Panc1 (cell line): ENCODE measurements around the gene PPP1R9B. TPM values are rescaled to one million over a fixed set of nuclear protein-coding genes. Genes with fewer than 3 reads are reported as not detected.

Experiments used
- ATAC-seq: fragments of 200-7000 bp; cut with Tn5 transposase; 2 replicates; pipeline ENCODE4 v1.9.1; 2020; ENCODE audit warnings: mild to moderate bottlenecking, moderate library complexity
- BruUV-seq: library from RNA; stranded (reverse); fragments of 400-500 nt; replicated peaks from 2 replicates; lab custom pipeline; 2021; lab: Mats Ljungman, UMichigan
- CTCF ChIA-PET: fragments of 300-600 bp; sonication (Branson Sonifier 250); formaldehyde crosslinking; loops from one replicate; lab custom pipeline; 2022; ENCODE audit warnings: antibody characterized with exemption; lab: Charles Lee
- POLR2A ChIA-PET: fragments of 300-600 bp; sonication (Branson Sonifier 250); formaldehyde crosslinking; loops from one replicate; lab custom pipeline; 2022; ENCODE audit warnings: antibody characterized with exemption; lab: Charles Lee
- DNase-seq: peaks from one replicate; pipeline ENCODE4 v3.0.0-alpha.2; 2010; ENCODE audit warnings: low read depth, low spot score
- H3K27ac ChIP-seq: 2 replicates; pipeline ENCODE4 v1.5.1; 2011; ENCODE audit warnings: mild to moderate bottlenecking, low read length, inconsistent platforms
- H3K27me3 ChIP-seq: fragments of 200-500 bp; sonication (Bioruptor generic); 2 replicates; pipeline ENCODE4 v1.6.0; 2014; ENCODE audit warnings: low read length, inconsistent platforms; ENCODE audit not compliant: control insufficient read depth, insufficient read depth
- H3K36me3 ChIP-seq: fragments of 200-500 bp; sonication (Bioruptor generic); 2 replicates; pipeline ENCODE4 v1.5.1; 2014; ENCODE audit warnings: inconsistent platforms, mild to moderate bottlenecking, low read length, moderate library complexity; ENCODE audit not compliant: control insufficient read depth, insufficient read depth
- H3K4me1 ChIP-seq: 2 replicates; pipeline ENCODE4 v1.5.1; 2011; ENCODE audit warnings: inconsistent platforms, mild to moderate bottlenecking, low read length, moderate library complexity; ENCODE audit not compliant: control insufficient read depth, insufficient read depth
- H3K4me3 ChIP-seq, 2 experiments: 2 replicates each; pipeline ENCODE4 v1.5.1; 2011 to 2012; ENCODE audit warnings: low read depth in 2 of 2, low read length in 2 of 2, mild to moderate bottlenecking in 2 of 2, inconsistent platforms in 1 of 2, moderate library complexity in 1 of 2
- H3K9me3 ChIP-seq: fragments of 200-500 bp; sonication (Bioruptor generic); 2 replicates; pipeline ENCODE4 v1.5.1; 2014; ENCODE audit warnings: low read depth, mild to moderate bottlenecking, inconsistent platforms, low read length, moderate library complexity; ENCODE audit not compliant: control insufficient read depth, insufficient read depth
- POLR2AphosphoS5 ChIP-seq: IDR thresholded peaks from 2 replicates; pipeline ENCODE4 v1.6.1; 2012; ENCODE audit warnings: mild to moderate bottlenecking, low read depth, low read length, moderate library complexity
- SIN3A ChIP-seq: IDR thresholded peaks from 2 replicates; pipeline ENCODE4 v1.6.1; 2012; ENCODE audit warnings: low read depth, mild to moderate bottlenecking, low read length, moderate library complexity, borderline replicate concordance; ENCODE audit not compliant: insufficient read depth
- TCF7L2 ChIP-seq: IDR thresholded peaks from 2 replicates; pipeline ENCODE4 v1.6.1; 2011; ENCODE audit warnings: mild to moderate bottlenecking, low read depth, low read length, inconsistent platforms
- in situ Hi-C: cut with HindIII; loops from 2 replicates; pipeline ENCODE4 v1.10.0; 2016; ENCODE audit warnings: low sequenced_read_pairs, low pct_unique_long_range_greater_than_20kb
- intact Hi-C: fragments of 100-400 bp; cut with micrococcal nuclease; formaldehyde crosslinking; loops from one replicate; pipeline ENCODE4 v1.10.0; 2022; ENCODE audit not compliant: unreplicated experiment
- total RNA-seq: library from RNA; stranded (reverse); gene quantifications from one replicate; pipeline ENCODE4 v1.2.1, GENCODE V29; 2021; ENCODE audit not compliant: unreplicated experiment
- TF ChIP-seq, protein P1 (sequence below): fragments of 450-650 bp; IDR thresholded peaks from 2 replicates; pipeline ENCODE4 v1.5.1; 2017; ENCODE audit warnings: mild to moderate bottlenecking
- TF ChIP-seq, protein P2 (sequence below), 2 experiments: IDR thresholded peaks; 2 replicates each; pipeline ENCODE4 v1.6.1; 2011 to 2012; ENCODE audit warnings: low read depth in 2 of 2, control low read depth in 1 of 2, low read length in 1 of 2, mild to moderate bottlenecking in 1 of 2, moderate library complexity in 1 of 2; ENCODE audit not compliant: insufficient read depth in 1 of 2

The PPP1R9B gene
- total RNA-seq, 1 experiment from 2014 or later = 114 TPM

DNA sequence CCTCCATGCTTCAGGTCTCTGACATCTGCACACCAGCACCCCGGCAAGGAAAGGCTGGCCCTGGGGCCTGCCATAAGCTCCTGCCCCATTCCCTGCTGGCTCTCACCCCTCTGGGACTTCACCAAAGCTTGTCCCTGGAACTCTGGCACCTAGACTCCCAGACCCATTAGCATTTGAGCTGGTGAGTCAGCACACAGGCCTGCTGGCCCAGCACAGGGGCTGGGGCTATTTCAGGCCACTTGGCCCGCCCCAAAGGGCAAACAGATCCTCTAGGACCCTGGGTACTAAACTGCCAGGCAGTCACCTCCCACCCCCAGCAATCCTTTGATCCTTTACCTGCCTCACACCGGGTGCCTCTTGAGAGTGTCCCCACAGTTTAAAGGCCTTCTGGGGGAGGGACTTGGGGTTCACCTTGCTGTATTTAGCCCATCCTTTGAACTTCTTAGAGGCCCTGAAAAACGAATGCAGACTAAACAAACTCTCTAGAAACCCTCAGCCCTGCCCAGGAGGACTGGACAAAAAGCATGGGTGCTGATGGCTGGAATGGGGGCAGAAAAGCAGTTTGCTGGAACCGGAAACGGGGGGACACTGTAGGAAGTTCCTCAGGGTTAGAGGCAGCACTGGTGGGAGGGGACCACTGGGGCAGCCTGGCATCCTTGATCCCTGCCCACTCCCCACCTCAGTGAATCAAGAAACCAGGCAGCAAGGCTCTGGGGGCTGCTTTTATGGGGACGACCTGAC is 17.3 kb downstream of the PPP1R9B start:
- no peaks in the 10 kb centered on the region for H3K9me3 ChIP-seq
- H3K4me3 ChIP-seq = no peak overlapping the region
- POLR2A ChIA-PET = interaction anchor here (0.5 to 1.1 kb wide), 5 partner anchors 8 to 69 kb away, joined by 3 to 7 read pairs (median 3); no protein-coding TSS in a partner anchor
- DNase-seq = no peak
- peaks cover 1% of the 10 kb centered on the region; the same call in 1 of the 2 replicates for H3K36me3 ChIP-seq
- CTCF ChIA-PET = interaction anchor here (0.6 to 1.1 kb wide), 2 partner anchors 22 to 39 kb away, joined by 4 to 5 read pairs; no protein-coding TSS in a partner anchor
- peak; percentile 33 for TF ChIP-seq POLR2AphosphoS5
- peak; percentile 63 for TF ChIP-seq TCF7L2
- TF ChIP-seq, protein P1, sequence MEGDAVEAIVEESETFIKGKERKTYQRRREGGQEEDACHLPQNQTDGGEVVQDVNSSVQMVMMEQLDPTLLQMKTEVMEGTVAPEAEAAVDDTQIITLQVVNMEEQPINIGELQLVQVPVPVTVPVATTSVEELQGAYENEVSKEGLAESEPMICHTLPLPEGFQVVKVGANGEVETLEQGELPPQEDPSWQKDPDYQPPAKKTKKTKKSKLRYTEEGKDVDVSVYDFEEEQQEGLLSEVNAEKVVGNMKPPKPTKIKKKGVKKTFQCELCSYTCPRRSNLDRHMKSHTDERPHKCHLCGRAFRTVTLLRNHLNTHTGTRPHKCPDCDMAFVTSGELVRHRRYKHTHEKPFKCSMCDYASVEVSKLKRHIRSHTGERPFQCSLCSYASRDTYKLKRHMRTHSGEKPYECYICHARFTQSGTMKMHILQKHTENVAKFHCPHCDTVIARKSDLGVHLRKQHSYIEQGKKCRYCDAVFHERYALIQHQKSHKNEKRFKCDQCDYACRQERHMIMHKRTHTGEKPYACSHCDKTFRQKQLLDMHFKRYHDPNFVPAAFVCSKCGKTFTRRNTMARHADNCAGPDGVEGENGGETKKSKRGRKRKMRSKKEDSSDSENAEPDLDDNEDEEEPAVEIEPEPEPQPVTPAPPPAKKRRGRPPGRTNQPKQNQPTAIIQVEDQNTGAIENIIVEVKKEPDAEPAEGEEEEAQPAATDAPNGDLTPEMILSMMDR = no peak
- intact Hi-C loops = no loop called here
- BruUV-seq = no TSS peak
- H3K27me3 ChIP-seq = no peaks in the 10 kb centered on the region
- H3K4me1 ChIP-seq = peaks cover 26% of the 10 kb centered on the region
- peak; percentile 56 for ATAC-seq
- H3K27ac ChIP-seq = peak overlapping the region; percentile 3; the same call in 1 of the 2 replicates
- in situ Hi-C loops = no loop called here

DNA sequence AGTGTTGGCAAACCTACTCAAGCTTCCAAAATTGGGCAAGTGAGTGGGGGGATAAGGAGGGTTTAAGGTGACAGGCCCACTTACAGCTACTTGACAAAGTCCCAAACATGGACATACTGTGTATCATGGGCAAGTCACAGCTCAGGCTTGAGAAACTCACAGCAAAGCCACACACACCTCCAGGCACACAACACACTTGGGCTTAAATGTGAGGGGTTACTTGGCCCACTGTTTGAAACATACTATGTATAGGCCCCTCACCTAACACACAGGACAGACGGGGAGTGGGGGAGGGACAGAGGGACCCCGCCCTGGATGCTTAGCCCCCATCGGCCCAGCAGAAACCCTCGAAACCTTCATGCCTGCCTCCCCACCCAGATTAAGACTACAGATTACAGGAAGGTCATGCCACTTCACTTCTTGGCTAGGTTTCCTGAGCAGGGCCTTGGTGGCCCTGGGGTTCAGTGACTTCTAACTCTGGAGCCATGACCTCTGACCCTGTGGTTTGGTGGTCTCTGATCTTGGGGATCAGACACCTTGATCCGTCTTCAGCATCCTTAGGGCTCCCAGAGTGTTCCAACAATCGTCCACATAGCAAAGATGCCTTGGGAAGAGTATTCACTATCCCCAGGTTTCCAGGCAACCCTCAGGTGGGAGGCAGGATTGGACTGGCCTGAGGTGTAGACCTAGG is 18.2 kb downstream of the PPP1R9B start:
- ATAC-seq (no peak), DNase-seq (no peak)
- no peaks in the 10 kb centered on the region for H3K27me3 ChIP-seq
- intact Hi-C loops (no loop called here), in situ Hi-C loops (no loop called here)
- POLR2A ChIA-PET = interaction anchor here (0.6 to 1.1 kb wide), 4 partner anchors 9 to 224 kb away, joined by 3 read pairs; no protein-coding TSS in a partner anchor
- H3K27ac ChIP-seq = no peak overlapping the region
- peaks cover 26% of the 10 kb centered on the region for H3K4me1 ChIP-seq
- no peaks in the 10 kb centered on the region; the same call in 1 of the 2 replicates for H3K36me3 ChIP-seq
- BruUV-seq = no TSS peak
- no peaks in the 10 kb centered on the region for H3K9me3 ChIP-seq
- no peak overlapping the region for H3K4me3 ChIP-seq
- TF ChIP-seq SIN3A = no peak
- TF ChIP-seq POLR2AphosphoS5 = peak; percentile 24; the same call in 1 of the 2 replicates
- TF ChIP-seq, protein P2, sequence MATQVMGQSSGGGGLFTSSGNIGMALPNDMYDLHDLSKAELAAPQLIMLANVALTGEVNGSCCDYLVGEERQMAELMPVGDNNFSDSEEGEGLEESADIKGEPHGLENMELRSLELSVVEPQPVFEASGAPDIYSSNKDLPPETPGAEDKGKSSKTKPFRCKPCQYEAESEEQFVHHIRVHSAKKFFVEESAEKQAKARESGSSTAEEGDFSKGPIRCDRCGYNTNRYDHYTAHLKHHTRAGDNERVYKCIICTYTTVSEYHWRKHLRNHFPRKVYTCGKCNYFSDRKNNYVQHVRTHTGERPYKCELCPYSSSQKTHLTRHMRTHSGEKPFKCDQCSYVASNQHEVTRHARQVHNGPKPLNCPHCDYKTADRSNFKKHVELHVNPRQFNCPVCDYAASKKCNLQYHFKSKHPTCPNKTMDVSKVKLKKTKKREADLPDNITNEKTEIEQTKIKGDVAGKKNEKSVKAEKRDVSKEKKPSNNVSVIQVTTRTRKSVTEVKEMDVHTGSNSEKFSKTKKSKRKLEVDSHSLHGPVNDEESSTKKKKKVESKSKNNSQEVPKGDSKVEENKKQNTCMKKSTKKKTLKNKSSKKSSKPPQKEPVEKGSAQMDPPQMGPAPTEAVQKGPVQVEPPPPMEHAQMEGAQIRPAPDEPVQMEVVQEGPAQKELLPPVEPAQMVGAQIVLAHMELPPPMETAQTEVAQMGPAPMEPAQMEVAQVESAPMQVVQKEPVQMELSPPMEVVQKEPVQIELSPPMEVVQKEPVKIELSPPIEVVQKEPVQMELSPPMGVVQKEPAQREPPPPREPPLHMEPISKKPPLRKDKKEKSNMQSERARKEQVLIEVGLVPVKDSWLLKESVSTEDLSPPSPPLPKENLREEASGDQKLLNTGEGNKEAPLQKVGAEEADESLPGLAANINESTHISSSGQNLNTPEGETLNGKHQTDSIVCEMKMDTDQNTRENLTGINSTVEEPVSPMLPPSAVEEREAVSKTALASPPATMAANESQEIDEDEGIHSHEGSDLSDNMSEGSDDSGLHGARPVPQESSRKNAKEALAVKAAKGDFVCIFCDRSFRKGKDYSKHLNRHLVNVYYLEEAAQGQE (IDR thresholded peaks at IDR 0.05; ENCODE audit: insufficient read depth in 1 of 2, low read depth in 2 of 2, low read length in 1 of 2) = no peak
- CTCF ChIA-PET = interaction anchor here (1.1 kb wide), 1 partner anchor 38 kb away, joined by 4 read pairs; no protein-coding TSS in a partner anchor
